TTC549 (cell line): ENCODE data around the gene GRIK2.

Source experiments
- FAIRE-seq: peaks from 2 replicates; lab custom pipeline; 2012; peaks lifted over from hg19 to GRCh38; lab: Jason Lieb, UNC

The GRIK2 gene

GRCh38 chr6:101400326-101401135 is 7.0 kb downstream of the GRIK2 start:
- FAIRE-seq, result no peak

GRCh38 chr6:101401171-101401570 is 7.7 kb downstream of the GRIK2 start:
- FAIRE-seq, result no peak

- FAIRE-seq, result no peak
These were observed 8.5 kb downstream of the GRIK2 start for GRCh38 chr6:101401792-101402621.

- no peak for FAIRE-seq
These were observed 9.1 kb downstream of the GRIK2 start for GRCh38 chr6:101402622-101403031.

GRCh38 chr6:101403216-101403945 is 9.9 kb downstream of the GRIK2 start:
- no peak for FAIRE-seq

GRCh38 chr6:101404775-101405174 is 11.3 kb downstream of the GRIK2 start:
- no peak for FAIRE-seq

- FAIRE-seq, result no peak
These were observed 20.3 kb downstream of the GRIK2 start for GRCh38 chr6:101413773-101414172.

GRCh38 chr6:101417900-101418299 is 24.4 kb downstream of the GRIK2 start:
- FAIRE-seq, result no peak

GRCh38 chr6:101422251-101422650 is 28.7 kb downstream of the GRIK2 start:
- no peak for FAIRE-seq

- no peak for FAIRE-seq
These were observed 29.3 kb downstream of the GRIK2 start for GRCh38 chr6:101422811-101423210.

GRCh38 chr6:101429270-101429669 is 35.8 kb downstream of the GRIK2 start:
- FAIRE-seq, result no peak

GRCh38 chr6:101429845-101430244 is 36.3 kb downstream of the GRIK2 start:
- no peak for FAIRE-seq

- no peak for FAIRE-seq
These were observed 39.6 kb downstream of the GRIK2 start for GRCh38 chr6:101433141-101433540.

GRCh38 chr6:101434601-101435000 is 41.1 kb downstream of the GRIK2 start:
- no peak for FAIRE-seq

- no peak for FAIRE-seq
These were observed 41.5 kb downstream of the GRIK2 start for GRCh38 chr6:101435038-101435437.

- FAIRE-seq, result no peak
These were observed 46.3 kb downstream of the GRIK2 start for GRCh38 chr6:101439790-101440189.

GRCh38 chr6:101443315-101443714 is 49.8 kb downstream of the GRIK2 start:
- FAIRE-seq, result no peak

- no peak for FAIRE-seq
These were observed 51.2 kb downstream of the GRIK2 start for GRCh38 chr6:101444717-101445116.

GRCh38 chr6:101445527-101445926 is 52.0 kb downstream of the GRIK2 start:
- no peak for FAIRE-seq

- no peak for FAIRE-seq
These were observed 57.4 kb downstream of the GRIK2 start for GRCh38 chr6:101450901-101451300.

GRCh38 chr6:101451981-101452380 is 58.5 kb downstream of the GRIK2 start:
- FAIRE-seq, result no peak

- no peak for FAIRE-seq
These were observed 59.7 kb downstream of the GRIK2 start for GRCh38 chr6:101453221-101453620.
